Duodenal mucosa (tissue), 2 donors: ENCODE results near the gene PASK.

Source experiments
- H3K27ac ChIP-seq: one replicate; pipeline ENCODE4 v1.7.0; 2013; ENCODE audit warnings: low read depth, low read length
- H3K27me3 ChIP-seq, 2 donors: one replicate each; pipeline ENCODE4 v1.7.0; 2013; ENCODE audit warnings: low read length in 2 of 2, control low read depth in 1 of 2; ENCODE audit not compliant: insufficient read depth in 2 of 2, control insufficient read depth in 1 of 2
- H3K36me3 ChIP-seq, 2 donors: one replicate each; pipeline ENCODE4 v1.7.0; 2013; ENCODE audit warnings: low read length in 2 of 2, control low read depth in 1 of 2; ENCODE audit not compliant: insufficient read depth in 2 of 2, control insufficient read depth in 1 of 2
- H3K4me1 ChIP-seq, 2 donors: one replicate each; pipeline ENCODE4 v1.7.0; 2013; ENCODE audit warnings: low read length in 2 of 2, control low read depth in 1 of 2; ENCODE audit not compliant: insufficient read depth in 2 of 2, control insufficient read depth in 1 of 2
- H3K4me3 ChIP-seq, 2 donors: one replicate each; pipeline ENCODE4 v1.7.0; 2013; ENCODE audit warnings: low read length in 2 of 2, low read depth in 1 of 2
- H3K9ac ChIP-seq, 2 donors: one replicate each; pipeline ENCODE4 v1.7.0; 2013; ENCODE audit warnings: low read length in 2 of 2, low read depth in 1 of 2
- H3K9me3 ChIP-seq, 2 donors: one replicate each; pipeline ENCODE4 v1.7.0; 2013; ENCODE audit warnings: low read length in 2 of 2, control low read depth in 1 of 2; ENCODE audit not compliant: control insufficient read depth in 1 of 2

PASK gene

DNA sequence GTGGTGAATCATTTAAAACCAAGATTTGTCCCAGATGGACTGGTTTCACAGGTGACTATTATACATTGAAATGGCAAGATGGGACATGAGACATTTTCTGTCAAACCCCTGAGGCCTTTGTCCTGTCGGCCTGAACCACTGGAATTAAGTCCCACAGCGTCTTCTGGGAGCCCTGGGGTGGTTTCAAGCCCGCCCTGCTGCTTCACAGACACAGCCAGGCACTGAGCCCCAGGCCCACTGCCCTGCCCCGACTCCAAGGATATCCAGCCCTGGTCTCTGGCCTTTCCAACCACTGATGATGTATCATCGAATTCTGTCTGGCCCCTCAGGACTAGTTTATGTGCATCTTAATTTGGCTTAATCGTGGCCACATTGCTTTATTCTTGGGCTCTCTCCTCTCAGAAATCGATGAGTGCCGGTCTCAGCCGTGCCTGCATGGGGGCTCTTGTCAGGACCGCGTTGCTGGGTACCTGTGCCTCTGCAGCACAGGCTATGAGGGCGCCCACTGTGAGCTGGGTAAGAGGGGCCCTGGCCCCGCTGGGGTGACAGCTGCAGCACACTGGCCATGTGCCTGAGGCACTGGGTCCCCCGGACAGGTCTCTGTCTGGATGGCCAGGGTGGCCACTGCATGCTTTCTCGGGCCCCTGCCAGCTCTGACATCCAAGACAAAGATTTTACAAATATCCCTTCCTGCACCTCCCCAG, 86.7 kb downstream of the PASK start:
- H3K36me3 ChIP-seq: no peaks in the 10 kb centered on the region
- H3K9me3 ChIP-seq: no peaks in the 10 kb centered on the region
- H3K27ac ChIP-seq: no peak overlapping the region
- H3K27me3 ChIP-seq: peaks cover 0 to 3% of the 10 kb centered on the region in 2 donors
- H3K4me1 ChIP-seq: peaks cover 0 to 4% of the 10 kb centered on the region in 2 donors
- no peak overlapping the region for H3K4me3 ChIP-seq
- no peak overlapping the region for H3K9ac ChIP-seq

DNA sequence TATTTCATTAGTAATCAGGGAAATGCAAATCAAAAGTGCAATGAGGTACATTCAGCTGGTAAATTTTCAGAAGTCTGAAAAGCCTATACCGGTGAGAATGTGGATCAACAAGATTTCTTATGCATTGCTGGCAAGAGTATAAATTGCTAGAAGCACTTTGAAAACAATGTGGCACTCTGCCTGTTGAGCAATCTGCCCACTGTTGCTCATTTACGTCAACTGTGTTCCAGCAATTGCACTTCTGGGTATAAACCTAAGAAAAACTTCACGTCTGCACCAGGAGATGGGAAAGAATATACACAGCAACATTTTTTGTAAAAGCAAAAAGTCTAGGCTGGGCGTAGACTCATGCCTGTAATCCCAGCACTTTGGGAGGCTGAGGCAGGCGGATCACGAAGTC, 88.0 kb downstream of the PASK start:
- Histone ChIP-seq H3K36me3 (no peaks in the 10 kb centered on the region), H3K27ac (no peak overlapping the region), H3K27me3 (peaks cover 0 to 3% of the 10 kb centered on the region in 2 donors), H3K9ac (no peak overlapping the region), H3K4me1 (peaks cover 0 to 4% of the 10 kb centered on the region in 2 donors), H3K4me3 (no peak overlapping the region), H3K9me3 (no peaks in the 10 kb centered on the region)
